HG02884 (cell line): ENCODE data around the gene MAG.
A peak's percentile ranks its signal among the peaks of the same experiment; 100 is the strongest.

Source experiments
- ATAC-seq: cut with Tn5 transposase; IDR thresholded peaks from one replicate; pipeline ENCODE4 v1.9.1; 2021; ENCODE audit warnings: mild to moderate bottlenecking, moderate library complexity; ENCODE audit not compliant: unreplicated experiment

The MAG gene

DNA sequence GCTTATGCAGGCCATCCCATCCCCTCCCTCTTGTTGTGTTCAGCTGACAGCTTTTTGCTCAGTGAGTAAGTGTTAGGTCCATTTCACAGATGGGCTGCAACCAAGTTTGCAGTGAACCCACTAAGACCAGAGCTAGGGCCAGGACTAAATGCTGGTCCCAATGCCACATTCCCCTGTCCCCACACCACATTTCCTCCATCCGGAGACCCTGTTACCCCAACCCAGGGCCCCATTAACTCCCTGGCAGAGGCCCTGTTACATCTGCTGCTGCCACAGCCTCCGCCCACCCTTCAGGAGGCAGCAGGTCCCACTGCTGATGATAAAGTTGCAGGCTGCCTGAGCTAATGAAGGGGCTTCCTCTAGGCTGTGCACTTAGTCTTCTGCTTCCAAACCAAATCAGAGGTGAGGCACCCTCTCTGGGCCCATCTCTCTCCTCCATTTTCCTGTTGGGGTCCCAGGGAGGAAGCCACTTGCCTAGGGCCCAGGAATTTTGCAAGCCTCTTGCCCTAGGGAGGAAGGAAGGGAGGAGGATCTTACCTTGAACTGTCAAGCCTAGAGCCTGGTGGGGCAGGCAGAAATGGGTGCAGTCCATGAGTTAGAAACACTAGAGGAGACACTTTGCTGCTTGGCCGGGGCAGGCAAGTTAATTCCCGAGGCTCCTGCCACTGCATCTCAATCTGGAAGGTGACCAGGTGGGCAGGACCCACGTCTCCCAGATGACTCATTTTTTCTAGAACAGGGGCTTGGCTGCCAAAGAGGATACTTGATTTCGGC is 26.6 kb upstream of the MAG start:
- no peak for ATAC-seq

DNA sequence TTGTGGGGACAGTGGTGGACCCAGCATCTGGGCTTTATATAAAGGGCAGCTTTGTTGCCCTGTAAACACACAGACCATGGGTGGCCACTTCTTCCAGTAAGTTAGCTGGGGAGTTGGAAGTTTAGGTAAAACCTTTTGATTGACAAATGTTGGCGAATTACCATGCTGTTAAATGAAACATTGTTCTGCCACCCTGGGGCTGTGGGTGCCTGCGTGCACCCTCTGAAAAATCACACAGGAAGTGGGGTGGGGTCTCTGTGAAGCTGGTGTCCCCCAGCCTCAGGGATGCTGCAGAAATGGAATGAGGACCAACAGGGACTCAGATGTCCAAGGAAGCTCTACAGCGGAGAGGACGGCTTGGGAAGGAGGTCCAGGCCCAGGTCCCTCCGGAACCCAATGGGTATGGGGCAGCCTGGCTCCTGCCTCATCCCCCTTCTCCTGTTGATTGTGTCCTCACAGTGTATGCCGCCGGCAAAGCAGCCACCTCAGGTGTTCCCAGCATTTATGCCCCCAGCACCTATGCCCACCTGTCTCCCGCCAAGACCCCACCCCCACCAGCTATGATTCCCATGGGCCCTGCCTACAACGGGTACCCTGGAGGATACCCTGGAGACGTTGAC is 26.0 kb upstream of the MAG start:
- no peak for ATAC-seq

DNA sequence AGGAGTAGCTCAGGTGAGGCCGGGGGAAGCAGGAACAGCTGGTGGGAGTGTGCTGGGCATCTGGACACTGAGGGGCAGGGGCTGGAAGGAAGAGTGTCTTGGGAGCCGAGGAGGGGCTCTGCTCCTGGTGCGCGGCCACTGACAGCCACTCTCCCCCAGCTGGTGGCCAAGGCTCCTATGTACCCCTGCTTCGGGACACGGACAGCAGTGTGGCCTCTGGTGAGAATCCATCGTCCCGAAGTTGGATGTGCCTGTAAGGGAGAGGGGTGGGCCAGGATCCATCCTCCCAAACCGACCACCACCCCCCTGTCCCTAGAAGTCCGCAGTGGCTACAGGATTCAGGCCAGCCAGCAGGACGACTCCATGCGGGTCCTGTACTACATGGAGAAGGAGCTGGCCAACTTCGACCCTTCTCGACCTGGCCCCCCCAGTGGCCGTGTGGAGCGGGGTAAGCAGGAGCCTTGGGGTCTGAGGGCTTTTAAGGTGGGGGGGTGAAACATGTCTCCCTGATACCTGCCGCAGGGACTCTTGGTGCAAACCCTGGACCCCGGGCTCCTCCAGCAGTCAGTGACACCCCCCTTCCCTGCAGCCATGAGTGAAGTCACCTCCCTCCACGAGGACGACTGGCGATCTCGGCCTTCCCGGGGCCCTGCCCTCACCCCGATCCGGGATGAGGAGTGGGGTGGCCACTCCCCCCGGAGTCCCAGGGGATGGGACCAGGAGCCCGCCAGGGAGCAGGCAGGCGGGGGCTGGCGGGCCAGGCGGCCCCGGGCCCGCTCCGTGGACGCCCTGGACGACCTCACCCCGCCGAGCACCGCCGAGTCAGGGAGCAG is 25.2 kb upstream of the MAG start:
- ATAC-seq, result no peak

DNA sequence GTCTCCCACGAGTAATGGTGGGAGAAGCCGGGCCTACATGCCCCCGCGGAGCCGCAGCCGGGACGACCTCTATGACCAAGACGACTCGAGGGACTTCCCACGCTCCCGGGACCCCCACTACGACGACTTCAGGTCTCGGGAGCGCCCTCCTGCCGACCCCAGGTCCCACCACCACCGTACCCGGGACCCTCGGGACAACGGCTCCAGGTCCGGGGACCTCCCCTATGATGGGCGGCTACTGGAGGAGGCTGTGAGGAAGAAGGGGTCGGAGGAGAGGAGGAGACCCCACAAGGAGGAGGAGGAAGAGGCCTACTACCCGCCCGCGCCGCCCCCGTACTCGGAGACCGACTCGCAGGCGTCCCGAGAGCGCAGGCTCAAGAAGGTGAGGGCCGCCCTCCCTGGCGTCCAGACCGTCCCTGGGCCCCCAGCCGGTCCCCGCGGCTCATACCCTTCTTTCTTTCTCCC is 24.6 kb upstream of the MAG start:
- no peak for ATAC-seq

DNA sequence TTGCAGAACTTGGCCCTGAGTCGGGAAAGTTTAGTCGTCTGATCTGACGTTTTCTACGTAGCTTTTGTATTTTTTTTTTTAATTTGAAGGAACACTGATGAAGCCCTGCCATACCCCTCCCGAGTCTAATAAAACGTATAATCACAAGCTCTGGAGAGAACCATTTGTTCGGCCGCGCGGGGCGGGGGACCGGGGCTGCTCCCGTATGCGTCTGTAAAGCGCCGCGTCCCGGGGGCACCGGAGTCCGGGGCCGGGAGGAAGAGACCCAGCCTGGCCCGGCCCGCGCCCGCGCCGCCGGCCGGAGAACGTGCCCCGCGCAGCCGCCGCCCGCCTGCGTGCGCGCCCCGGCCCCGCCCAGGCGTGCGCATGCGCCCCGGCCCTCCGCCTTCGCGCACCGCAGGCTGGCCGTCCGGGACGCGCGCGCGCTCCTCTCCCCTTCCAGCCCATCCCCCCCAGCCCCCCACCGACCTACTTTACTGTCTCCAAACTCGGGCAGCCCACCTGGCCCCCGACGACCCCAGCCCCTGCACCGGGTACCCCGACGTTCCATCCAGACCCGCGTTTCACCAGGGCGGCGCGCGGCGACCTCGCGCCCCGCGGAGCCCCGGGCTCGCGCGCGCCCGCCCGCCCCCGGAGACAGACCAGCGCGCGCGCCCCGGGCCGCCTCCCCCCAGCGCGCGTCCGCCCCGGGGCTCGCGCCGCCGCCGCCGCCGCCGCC is 24.0 kb upstream of the MAG start:
- peak; percentile 41 for ATAC-seq

DNA sequence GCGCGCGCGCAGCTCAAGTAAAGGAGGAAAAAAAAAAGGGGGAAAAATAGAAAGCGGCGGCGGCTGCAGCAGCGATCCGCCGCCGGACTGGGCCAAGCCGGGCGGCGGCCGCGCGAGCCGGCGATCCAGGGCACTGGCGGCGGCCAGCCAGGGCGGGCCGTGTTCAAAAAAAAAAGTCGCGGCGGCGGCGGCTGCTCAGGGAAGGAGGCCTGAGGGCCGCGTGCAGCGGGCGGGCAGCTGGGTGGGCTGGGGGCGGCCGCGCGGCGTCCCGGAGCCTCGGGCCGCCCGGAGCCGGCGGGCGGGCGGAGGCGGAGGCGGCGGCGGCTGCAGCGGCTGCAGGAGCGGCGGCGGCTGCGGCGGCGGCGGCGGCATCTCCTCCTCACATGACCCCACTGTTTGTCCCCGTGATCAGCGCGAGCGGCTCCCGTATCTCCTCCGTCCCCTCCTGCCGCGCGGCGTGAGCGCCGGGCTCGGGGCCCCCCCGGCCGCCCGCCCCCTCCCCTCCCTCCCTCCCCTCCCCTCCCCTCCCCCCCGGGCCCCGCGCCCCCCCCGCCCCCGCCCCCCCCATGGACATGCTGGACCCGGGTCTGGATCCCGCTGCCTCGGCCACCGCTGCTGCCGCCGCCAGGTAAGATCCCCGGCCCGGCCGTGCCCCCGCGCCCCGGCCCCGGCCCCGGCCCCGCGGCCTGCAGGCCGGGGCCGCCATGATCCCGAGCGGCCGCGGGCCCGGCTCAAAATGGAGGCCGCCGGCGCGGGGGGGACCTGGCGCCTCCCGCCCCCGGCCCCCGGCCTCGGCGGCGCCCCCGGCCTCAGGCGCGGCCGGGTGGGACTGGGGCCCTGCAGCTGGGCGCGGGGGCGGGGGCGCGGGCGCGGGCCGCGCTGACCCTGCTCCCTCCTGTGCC is 23.2 kb upstream of the MAG start, which contains the start of gene USF2:
TSS of gene USF2 (plus strand) at position 427 of the 902 bp plus-strand sequence. CDS start at position 567, 140 bp downstream.
- ATAC-seq, result peak; percentile 12

DNA sequence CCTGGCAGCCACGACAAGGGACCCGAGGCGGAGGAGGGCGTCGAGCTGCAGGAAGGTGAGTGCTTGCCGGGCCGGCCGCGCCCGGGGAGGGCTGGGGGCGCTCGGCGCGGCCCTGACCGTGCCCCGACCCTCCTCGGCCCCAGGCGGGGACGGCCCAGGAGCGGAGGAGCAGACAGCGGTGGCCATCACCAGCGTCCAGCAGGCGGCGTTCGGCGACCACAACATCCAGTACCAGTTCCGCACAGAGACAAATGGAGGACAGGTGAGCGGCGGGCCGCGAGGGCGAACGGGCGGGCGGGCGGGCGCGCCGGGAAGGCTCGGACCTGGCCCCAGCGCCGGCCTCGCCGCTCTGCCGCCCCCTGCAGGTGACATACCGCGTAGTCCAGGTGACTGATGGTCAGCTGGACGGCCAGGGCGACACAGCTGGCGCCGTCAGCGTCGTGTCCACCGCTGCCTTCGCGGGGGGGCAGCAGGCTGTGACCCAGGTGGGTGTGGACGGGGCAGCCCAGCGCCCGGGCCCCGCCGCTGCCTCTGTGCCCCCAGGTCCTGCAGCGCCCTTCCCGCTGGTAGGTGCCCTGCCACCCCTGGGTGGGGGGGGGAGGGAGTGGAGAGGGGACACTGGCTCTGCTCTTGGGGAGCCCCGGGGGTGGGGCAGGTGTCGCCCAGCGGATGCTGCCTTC is 22.4 kb upstream of the MAG start:
- peak; percentile 51 for ATAC-seq

DNA sequence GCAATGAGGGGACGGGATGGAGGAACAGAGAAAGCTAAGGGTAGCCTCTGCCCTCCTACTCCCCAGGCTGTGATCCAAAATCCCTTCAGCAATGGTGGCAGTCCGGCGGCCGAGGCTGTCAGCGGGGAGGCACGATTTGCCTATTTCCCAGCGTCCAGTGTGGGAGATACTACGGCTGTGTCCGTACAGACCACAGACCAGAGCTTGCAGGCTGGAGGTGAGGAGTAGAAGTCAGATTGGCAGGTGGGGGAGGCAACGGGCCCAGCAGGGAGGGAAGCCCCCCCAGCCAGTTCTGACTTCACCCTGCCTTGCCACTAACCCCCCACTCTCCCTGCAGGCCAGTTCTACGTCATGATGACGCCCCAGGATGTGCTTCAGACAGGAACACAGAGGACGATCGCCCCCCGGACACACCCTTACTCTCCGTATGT is 21.6 kb upstream of the MAG start:
- no peak for ATAC-seq

DNA sequence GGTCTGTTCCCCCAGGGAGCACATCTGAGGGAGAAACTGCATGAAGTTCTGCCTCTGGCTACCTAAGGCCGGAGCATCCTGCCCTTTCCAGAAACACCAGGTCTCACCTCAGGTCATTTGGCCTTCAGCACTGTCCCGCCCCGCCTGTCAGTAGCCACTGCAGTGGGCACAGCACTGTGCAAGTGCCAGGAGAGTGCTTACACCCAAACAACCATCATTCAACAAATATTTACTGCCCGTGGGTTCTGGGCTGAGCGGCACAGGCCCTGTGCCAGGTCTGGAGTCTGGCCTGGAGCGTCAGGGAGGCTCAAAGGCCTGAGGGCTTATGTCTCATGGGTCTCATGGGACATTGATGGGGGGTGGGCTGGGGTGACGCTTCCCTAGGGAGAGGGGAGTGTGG is 20.4 kb upstream of the MAG start:
- no peak for ATAC-seq

DNA sequence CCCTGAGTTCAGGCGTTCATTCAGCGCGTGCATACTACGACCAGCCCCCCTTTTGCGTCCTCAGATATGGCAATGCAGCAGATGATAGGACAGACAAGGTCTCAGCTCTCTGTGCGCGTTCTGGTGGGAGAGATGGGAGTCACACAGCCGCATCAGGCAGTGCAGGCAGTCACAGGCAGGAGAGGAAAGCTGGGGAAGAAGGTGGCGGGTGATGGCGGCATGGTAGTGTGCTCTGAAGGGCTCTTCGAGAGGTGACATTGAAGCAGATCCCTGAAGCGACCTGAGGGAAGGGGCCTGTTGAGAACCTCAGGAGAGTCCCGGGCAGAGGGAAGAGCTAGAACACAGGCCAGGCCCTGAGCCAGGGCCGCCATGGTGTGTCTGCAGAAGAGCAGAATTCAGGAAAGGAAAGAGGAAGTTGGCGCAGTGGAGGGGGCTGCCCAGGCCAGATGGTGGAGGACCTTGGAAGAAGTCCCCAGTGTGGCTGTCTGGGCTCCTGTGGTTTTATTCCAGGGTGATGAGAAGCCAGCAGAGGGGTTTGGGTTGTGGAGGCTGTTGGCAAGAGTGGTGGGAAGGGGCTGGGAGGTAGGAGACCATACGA is 19.7 kb upstream of the MAG start:
- ATAC-seq, result no peak

DNA sequence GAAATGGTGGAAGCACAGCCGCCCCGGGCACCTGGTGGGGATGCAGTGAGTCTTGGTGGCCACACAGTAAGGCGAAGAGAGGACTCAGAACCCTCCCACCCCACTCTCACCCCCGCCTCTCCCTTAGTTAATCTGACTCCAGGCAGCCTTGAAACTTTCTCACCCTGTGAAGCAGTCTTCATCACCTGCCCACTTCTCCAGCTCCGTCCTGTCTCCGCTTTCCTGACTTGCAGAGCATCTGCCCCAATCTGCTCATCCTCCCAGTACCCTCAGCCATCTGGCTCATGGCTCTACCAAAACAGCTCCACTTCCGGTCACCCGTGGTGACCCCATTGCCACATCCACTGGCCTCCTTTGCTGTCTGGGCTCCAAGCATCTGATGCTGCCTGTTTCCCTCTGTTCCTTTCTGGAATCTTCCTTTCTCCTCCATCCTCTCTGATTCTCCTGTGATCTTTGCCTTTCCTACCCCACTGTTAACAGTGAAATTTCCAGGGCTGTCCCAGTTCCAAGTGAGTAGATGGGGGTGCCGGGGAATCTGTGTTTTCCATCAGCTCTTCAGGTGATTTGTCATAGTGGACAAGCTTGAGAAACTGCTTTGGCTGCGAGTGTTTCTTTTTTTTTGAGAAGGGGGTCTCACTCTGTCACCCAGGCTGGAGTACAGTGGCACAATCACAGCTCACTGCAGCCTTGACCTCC is 18.9 kb upstream of the MAG start:
- ATAC-seq, result no peak

DNA sequence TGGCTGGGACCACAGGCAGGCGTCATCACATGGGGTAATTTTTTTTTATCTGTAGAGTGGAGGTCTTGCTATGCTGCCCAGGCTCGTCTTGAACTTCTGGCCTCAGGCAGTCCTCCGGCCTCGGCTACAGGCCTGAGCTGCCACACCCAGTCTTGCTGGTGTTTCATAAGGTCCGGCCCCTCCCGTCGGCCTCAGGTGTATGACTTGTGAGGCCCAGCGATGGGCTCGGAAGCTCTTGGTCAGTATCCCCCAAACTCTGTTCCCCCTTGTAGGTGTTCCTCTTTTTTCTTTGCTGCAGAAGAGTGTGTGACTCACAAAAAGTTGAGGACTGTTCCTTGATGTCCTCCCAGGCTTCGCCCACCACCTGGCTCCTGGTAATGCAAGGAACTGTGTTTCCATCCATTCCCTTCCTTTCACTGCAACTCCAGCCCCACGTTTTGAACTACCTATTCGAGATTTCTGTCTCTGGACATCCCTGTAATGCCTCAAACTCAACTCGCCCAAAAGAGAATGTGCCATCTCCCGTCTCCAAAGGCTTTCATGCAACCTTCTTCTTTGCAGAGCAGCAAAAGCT is 18.2 kb upstream of the MAG start:
- no peak for ATAC-seq

DNA sequence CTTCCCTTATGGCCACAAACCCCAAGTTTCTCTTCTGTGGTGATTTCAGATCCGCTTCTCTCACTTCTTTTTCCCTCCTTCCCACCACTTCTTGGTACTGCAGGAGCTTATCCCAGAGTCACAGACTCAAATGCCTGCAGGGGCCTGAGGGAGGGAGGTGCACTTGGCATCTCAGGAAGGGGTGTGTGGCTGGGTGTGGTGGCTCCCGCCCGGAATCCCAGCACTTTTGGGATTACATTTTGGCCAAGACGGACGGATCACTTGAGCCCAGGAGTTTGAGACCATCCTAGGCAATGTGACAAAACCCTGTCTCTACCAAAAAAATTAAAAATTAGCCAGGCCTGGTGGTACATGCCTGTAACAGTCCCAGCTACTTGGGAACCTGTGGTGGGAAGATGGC is 17.6 kb upstream of the MAG start:
- no peak for ATAC-seq

DNA sequence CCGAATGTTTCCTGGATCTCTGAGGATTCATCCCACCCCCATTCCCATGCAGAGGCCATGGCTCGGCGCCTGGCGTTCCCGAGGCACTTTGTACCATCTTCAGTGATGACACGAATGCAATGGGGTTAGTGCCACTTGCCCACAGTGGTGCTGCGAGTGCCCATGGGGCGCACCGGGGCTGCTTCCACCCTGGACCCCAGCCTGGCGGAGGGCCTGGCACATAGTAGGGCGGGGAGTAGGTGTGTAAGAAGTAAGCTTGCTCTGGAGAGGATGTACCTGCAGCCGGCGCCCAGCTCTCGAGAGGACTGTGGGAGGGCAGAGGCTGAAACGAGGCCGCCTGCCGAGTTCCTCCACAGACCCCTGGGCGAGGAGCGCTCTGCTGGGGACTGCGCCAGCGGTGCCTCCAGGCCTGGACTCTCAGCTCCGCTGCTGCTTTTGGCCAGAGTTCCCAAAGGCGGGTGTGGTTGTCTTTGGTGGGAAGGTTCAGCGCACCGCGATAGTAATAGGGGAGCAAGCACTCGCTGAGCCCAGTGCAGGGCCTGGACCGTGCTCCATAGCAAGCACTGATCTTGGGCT is 15.2 kb upstream of the MAG start:
- ATAC-seq, result no peak

DNA sequence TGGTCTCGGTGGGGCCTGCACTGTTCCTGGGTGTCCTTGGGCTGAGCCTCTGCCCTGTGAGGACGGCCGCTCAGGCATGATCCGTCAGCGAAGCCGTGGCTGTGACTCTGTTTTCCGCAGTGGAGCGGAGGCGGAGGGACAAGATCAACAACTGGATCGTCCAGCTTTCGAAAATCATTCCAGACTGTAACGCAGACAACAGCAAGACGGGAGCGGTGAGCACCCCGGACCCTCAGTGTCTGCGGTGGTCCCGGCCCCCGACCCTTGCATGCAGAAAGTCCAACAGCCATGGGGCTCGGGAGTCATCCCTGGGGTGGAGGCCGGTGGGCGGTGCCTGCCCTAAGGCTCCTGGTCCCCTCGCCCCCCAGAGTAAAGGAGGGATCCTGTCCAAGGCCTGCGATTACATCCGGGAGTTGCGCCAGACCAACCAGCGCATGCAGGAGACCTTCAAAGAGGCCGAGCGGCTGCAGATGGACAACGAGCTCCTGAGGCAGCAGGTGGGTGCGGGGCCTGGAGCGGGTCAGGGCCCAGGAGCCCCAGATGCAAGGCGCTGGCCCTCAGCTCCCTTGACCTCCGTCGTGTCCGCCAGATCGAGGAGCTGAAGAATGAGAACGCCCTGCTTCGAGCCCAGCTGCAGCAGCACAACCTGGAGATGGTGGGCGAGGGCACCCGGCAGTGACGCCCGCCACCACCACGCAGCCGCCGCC is 13.2 kb upstream of the MAG start:
- ATAC-seq, result no peak

DNA sequence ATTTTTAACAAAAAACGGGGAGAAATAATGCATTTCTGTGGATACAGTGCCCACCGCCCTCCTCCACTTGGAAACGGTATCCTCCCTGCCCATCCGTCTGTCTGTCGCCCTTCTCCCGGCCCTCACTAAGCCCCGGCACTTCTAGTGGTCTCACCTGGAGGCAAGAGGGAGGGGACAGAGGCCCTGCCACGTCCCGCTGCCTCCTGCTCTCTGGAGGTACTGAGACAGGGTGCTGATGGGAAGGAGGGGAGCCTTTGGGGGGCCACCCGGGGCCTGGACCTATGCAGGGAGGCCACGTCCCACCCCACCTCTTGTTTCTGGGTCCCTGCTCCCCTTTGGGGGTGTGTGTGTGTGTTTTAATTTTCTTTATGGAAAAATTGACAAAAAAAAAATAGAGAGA is 12.6 kb upstream of the MAG start:
- ATAC-seq, result no peak
